Fibroblast of peridontal ligament (primary cell): ENCODE measurements around the gene TNNT3.
A peak's percentile ranks its signal among the peaks of the same experiment; 100 is the strongest.

Source experiments
- DNase-seq: peaks from one replicate; pipeline ENCODE4 v3.0.0-alpha.2; 2010; ENCODE audit errors: extremely low read depth

Gene TNNT3

DNA sequence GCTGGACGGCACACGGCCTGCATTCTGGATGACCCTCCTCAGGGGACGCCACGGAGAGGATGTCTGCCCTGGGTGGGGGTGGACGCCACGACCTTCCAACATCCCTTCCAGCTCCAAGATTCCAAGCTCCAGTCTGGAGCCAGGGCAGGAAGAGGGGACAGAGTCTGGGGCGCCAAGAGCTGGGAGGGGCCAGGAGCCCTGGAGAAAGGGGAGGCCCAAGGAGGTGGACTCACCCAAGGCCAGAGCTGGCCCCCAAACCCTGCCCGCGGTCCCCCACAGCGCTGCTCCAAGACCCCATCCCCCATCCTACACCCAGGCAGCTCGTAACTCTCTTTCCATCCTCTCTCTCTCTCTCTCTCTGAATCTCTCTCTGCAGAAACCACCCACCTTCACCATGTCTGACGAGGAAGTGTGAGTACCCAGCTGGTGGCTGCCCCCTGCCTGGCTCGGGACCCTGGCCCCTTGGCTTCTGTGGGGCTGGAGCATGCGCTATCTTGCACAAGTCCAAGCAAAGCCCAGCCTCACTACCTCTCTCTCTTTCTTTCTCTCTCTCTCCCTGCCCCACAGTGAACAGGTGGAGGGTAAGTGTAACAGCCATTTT, 3.1 kb downstream of the TNNT3 start:
- no peak for DNase-seq

DNA sequence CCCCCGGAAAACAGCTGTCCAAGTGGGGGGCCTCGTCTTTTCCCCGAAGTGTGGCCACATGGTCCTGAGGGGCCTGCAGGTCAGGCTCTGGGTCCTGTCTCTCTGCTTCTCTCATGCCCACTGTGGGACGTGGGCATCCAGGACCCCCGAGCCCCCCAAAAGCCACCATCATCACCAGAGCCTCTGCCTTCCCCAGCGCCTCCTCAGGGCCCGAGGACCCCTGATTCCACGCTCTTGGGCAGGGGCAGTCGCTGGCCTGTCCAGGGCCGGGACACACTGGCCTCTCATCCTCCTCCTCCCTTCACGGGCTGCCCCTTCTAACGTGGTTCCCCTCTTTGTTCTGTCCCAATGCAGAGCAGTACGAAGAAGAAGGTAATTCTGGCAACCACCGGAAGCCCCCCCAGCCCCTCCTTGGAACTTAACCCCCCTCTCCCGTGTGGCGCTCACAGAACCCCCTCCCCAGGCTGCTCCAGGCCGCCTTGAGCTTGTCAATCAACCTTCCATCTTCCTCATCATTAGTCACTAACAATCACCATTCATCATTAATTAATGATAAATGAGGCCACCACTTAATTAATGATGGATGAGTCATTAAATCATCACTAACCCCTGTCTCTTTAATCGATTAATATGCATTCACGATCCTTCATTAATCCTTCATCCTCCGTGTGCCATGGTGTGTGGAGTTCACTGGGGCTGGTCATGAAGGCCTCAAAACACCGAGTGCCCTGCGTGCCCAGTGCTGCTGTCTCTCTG, 3.9 kb downstream of the TNNT3 start:
- DNase-seq: no peak

DNA sequence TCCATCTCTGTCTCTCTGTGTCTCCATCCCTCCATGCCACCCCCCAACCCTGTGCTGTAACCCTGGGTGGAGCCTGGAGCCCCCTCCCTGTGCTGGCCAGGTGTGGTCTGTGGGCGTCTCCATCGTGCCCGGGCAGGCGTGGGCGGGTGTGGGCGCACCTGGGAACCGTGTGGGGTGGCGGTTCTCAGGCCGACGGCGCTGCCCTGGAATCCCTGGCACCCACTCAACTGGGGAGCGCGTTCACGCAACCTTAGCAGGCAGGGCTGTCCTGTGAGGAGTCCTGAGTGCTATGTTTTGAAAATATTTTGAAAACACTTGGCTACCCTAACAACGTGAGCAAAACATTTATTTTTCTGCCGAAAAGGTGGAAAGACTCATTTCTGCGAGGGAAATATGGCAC, 4.7 kb downstream of the TNNT3 start:
- no peak for DNase-seq

DNA sequence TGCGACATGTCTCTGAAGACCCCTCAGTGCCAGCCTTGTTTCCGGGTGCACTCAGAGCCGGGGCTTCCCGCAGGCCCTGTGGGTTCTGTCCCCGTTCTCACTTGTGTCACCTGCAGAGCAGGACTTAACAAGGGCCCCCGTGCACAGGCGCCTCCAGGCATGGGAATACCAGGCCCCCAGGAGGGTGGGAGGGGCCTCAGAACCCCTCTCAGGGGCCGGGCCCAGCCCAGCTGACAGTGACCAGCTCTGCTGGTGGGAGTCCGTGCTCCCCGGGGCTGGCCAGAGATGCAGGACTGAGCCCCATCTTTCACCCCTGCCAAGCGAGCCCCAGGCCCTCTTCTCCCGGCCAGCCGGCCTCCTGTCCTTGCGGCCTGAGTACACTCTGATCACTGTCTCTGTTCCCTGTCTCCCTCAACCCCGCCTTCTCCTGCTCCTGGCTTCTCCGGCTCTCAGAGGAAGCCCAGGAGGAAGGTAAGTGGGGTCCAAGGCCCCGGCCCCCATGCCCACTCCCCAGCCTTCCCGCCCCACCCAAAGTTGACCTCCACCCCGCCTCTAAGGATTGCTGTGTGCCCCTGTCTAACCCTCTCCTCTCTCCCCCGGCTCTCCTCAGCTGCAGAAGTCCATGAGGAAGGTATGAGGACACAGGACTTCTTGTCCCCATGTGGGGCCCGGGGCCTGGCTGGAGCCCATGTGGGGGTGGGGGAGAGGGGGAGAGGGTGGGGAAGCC, 5.3 kb downstream of the TNNT3 start:
- DNase-seq: no peak

DNA sequence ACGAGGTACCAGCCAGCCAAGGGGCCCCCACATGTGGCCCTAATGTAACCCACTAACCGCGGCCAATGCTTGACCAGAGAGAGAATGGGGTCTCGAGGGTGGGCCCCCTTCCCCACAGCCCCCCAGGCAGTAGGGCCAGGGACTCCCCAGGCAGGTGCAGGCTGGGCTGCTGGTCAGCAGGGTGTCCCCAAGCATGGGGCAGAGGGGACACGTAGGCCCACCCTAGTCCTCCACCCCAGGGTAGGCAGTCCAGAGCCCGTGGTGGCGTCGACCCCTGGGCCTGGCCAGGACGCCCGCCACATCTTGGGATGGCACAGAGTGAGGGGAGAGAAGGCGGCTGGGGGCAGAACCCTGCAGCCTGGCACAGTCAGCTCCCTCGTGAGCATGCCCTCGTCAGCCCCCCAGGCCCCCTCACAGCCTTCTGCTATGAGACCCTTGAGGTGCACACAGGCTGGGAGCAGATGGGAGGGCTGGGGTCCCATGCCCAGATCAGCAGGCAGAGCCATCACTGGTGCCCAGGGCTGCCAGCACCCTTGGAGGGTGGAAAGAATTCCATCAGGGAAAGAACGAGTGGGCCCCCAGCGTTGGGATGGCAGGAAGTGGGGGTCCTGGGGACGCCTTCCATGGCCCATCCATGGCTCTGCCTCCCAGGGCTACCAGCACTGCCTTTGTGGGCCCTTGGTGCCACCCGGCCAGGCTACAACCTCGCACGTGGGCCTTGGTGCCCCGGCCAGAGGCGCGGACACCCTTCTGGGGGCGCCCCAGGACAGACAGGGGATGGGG, 6.1 kb downstream of the TNNT3 start:
- DNase-seq: no peak

DNA sequence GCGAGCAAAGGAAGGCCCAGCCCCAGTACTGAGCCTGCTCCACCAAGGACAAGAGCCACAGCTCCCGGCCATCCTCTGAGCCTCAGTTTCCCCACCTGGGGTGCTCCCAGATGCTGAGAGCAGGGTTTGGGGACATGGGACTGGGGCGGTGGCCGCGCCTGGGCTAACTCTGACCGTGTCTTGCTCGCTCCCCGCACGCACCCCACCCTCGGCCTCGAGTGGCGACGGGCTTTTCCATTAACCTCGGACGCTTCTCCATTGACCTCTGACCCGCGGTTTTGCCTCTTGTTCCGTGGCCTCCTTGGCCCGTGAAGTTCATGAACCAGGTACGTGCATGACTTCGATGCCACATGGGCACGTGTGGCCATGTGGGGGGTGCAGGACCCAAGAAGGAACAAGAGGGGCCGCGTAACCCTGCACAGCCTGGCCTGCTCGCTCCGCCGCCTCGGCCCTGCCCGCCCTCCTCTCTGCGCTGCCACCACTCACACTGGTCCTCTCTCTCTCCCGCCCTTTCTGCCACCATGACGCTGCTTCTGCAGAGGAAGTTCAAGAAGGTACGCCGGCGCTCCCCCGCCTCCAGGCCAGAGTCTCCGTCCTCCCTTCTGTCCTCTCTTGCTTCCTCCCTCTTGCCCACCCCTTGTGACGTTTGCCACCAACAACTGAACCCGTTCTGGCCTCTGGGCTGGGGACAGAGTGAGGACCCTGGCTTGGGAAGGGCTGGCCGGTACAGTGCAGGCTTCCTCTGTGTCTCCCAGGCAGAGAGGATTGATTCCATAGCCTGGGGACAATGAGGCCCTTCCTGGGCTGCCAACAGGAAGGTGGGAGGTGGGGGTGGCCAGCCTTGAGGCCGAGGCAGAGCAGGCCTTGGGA, 6.9 kb downstream of the TNNT3 start:
- no peak for DNase-seq

DNA sequence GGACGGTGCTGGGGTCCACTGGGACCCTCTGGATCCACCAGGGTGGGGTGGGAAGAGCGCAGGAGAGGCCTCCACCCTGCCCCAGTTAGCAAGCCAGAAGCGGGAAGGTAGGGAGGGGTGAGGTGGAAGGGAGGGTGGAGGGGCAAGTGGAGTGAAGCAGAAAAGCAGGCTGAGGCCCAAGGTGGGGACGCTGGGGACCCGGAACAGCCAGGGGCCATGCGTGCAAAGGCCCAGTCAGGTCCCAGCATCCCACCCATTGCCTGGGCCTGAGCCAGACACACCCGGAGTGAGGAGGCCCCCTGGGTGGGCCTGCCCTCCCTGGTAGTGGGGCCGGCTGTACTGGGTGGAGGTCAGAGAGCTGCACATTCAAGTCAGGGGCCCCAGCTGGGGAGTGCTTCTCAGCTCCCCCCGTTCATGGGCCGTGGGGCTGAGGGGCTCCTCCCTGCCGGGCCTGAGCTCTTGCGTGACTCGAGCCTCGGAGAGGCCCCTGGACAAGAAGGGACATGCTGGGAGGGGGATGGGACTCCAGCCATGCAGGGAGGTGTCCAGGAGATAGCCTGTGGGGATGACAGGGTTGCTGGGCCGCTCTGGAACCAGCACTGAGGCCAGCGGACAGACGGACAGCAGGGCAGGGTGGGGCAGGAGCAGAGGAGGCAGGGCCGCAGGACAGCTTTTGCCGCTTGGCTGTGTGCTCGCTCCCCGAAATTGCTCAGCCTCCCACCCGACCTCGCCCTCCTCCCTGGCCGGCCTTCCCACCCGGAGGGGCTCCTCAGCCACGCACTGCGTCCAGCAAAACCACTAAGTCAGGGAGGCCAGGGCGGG, 7.7 kb downstream of the TNNT3 start:
- no peak for DNase-seq

DNA sequence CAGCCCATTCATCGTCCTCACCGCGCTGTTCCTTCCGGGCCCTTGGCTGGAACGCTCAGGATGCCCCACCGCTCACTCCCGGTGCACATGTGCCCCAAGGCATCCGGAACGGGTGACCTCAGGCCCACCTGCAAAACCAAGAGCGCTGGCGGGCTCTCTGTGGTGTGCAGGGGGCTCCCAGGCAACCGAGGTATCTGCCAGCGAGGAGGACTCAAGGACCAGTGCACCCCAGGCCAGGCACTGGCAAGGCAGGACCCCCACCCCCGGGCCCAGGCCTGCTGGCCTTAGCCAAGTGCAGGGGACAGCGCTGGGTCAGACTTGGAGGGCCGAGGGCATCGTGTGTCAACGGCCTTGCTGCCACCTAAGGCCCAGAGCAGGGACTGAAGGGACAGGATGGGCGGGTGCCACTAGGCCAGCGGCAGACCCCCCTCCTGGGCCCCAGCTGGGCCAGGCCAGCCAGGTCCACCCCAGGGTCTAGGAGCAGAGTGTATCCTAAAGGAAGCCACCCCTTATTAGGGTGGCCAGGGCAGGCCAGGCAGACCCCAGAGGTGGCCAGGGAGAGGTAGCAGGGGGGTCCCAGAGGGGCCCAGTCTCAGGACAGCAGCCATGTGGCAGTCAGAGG, 8.5 kb downstream of the TNNT3 start:
- no peak for DNase-seq

DNA sequence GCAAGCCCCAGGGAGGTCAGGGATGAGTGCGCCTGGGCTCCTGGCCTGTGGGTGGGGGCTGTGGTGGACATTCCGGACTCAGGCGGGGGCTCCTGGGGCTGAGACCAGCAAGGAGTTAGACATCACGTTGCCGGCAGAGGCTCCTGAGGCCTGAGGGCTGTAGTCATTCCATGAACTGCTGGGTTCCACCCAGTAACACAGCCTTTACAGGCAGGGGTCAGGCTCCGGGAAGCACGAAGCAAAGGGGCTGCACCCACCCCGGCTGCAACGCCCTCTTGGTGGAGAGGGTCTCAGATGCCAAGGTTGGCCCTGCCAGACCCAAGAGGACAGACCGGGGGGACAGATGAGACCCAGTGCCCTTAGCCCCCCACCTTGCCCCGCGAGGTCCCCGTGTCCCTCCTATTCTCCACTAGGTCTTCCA, 9.0 kb downstream of the TNNT3 start:
- DNase-seq: no peak

DNA sequence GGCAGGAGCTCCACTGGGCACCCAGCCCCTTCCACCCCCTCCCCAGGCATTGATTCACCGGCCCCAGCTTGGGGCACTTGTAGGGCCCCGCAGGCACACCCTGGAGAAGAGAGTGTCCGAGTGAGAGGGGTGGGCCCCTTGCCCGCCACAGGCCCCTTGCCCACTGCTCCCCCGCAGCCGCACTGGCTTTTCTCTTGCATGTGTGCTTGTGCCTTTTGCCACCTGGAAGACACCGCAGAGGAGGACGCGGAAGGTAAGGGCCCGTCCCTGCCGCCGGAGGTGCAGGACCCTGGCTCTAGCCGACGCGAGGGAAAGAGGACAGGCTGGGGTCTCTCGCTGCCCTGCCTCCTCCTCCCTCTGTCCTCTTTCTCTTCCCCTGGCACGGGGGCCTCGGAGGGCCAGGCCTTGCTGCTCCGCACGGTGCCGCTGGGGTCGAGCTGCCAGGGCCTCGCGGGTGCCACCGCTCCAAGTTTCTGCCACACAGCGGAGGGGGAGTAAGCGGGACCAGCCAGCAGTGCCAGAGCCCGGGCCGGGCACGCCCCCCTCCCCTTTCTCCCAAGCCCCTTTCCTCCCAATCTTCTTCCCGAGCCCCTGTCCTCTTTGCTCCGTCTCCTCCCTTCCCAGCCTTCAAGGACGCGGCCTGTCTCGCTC, 9.5 kb downstream of the TNNT3 start:
- no peak for DNase-seq

DNA sequence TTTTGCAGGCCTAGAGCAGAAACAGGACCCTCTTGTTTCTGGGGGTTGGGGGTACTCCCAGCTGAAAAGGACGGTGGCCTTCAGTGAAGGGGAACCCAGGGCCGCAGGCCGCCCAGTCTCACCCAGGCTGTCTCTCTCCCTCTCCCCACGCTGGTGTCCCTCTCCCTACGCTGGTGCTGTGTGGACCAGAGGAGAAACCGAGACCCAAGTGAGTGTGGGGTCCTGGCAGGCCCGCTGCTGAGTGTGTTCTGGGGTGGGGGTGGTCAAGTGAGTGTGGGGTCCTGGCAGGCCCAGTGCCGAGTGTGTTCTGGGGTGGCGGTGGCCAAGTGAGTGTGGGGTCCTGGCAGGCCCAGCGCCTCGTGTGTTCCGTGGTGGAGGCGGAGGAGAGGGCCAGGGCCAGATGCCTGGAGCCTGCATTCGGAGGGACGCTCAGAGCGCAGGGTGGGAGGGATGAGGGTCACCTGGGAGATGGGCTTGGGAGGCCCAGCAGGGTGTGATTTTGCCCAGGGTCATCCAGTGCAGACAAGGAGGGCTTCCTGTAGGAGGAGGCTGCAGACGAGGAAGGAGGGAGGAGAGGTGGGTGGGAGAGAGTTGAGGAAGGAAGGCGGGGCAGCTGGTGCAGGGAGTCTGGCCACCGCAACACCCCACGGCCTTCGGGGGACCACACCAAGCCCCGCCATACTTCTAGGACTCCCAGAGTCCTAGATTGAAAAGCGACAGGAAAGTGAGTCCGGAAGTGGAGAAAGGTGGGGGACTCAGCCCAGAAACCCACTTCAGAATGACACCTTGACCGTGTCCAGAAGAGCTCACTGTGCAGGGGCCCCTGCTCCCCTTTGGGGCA, 10.3 kb downstream of the TNNT3 start:
- DNase-seq: no peak

DNA sequence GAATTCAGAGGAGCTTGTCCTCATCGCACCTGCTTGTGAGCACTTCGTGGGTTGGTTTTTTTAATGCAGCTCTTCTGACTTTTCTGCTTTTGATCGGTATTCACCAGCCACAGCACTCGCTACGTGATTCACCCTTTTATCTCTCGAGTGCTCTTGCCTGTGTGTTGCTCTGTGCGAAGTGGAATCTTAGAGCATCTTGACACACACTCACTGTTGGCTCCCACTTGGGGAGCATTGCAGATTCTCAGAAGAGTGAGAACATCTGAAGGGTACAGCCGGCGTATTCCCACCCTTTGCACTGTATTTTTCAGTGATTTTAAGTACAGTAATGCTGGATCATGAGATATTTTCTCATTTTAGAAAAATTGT, 10.9 kb downstream of the TNNT3 start:
- DNase-seq: no peak

DNA sequence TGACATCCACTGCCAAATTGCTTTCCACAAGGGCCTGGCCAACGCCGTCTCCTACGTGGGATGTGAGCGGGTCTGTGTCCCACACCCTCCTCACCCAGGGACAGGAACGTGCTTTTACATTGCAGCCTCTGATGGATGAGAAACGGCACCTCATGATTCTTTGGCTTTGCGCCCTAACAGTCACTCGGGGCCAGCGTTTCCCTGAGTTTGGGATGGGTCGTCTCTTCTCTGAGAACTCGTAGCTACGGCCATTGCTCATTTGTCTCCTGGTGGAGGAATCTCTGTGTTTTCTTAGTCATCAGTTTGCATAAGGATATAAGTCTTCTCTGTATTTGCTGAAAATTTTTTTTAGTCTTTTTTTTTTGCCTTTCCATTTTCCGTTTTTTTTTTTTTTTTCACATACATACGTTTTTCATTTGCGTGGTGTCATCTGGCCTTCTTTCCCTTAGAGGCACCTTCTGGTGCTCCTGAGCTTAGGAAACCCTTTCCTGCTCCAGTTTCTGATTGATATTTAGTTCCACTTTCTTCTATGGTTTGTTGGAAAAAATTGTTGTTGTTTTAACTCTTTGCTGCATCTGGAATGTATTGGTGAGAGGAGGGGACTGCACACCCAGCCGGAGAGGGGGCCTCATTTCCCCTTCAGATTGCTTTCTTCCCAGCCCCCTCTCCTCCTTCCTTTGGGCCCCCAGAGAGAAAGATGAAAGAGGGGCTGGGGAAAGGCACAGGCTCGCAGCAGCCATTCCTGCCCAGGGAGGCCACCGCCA, 12.0 kb downstream of the TNNT3 start:
- DNase-seq: peak; percentile 22

DNA sequence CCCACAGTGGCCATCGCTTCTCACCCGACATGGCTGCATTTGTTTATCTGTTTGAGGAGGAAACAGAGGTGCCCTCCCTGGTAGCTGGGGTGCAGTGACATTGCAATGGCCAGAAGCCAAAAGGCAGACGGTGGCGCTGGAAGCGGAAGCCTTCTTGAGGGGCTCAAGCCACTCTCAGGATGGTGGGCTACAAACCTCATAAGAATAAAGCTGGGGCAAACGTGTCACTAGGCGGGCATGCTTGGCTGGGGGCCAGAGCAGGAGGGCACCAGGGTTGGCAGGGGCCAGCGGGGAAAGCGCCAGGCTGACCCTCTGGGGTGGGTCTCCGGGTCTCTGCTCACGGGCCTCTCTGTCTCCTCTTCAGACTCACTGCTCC, 12.6 kb downstream of the TNNT3 start:
- DNase-seq: no peak

DNA sequence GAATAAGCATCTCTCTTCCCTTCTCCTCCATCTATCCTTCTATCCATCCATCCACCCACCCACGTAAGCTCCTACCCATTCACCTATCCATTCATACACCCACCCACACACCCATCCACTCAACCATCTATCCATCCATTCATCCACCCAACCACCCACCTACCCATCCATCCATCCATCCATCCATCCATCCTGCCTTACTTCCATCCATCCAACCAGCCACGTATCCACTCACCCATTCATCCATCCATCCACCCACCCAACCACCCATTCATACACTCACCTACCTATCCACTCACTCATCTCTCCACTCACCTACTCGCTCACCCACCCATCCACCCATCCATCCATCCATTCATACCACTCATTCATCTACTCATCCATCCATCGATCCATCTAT, 13.2 kb downstream of the TNNT3 start:
- DNase-seq: no peak

DNA sequence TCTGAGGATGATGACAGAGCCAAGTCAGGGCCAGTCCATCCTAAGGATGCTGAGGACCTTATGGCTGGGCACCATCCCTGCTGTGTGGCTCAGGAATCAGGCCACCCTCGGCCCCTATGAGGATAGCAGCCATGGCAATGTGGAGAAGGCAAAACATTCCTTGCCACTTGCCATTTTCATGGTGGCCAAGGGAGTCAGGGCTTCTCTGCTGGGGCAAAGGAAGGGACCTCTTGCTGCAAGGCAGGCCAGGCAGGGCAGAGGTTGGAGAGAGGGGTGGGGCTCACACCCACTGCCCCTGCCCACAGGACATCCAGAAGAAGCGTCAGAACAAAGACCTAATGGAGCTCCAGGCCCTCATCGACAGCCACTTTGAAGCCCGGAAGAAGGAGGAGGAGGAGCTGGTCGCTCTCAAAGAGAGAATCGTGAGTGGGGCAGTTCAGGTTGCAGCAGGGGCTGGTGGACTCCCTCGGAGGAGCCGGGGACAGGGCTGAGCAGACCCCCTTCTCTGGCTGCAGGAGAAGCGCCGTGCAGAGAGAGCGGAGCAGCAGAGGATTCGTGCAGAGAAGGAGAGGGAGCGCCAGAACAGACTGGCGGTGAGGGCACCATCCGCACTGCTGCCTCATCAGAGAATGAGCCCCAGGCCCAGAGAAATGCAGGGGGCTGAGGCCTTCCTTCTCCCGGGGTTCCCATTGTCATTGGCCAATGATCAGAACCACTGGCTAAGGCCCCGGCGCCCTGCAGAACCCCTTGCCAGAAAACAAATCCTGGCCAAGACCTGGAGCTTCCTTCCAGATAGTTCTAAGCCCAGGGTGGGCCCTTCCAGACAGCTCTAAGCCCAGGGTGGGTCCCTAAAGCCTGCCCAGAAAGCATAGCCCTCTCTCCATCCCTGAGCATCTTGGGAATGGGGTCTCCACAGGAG, 14.2 kb downstream of the TNNT3 start:
- no peak for DNase-seq
